WTC11 (cell line): ENCODE data around the gene IGFBP4. TPM values are rescaled to one million over a fixed set of nuclear protein-coding genes. Genes with fewer than 3 reads are reported as not detected.

Source experiments
- ATAC-seq: fragments of 200-7000 bp; cut with Tn5 transposase; 2 replicates; pipeline ENCODE4 v1.10.0; 2021; ENCODE audit warnings: mild to moderate bottlenecking, moderate library complexity
- CTCF ChIA-PET: fragments of 300-600 bp; sonication (Branson Sonifier 250); formaldehyde crosslinking; loops from one replicate; lab custom pipeline; 2021; ENCODE audit warnings: antibody characterized with exemption; lab: Charles Lee
- POLR2A ChIA-PET: fragments of 350-600 bp; sonication (Branson Sonifier 250); formaldehyde crosslinking; loops from one replicate; lab custom pipeline; 2021; ENCODE audit warnings: antibody characterized with exemption; lab: Charles Lee
- DNase-seq: peaks from one replicate; pipeline ENCODE4 v3.0.0; 2021; ENCODE audit warnings: low spot score
- H3K27ac Mint-ChIP-seq: 2 replicates; pipeline ENCODE4 v1.8.0; 2021; ENCODE audit warnings: mixed read lengths
- H3K27me3 Mint-ChIP-seq: 2 replicates; pipeline ENCODE4 v1.8.0; 2021; ENCODE audit warnings: low read depth, mild to moderate bottlenecking, moderate library complexity, mixed read lengths
- H3K36me3 Mint-ChIP-seq: 2 replicates; pipeline ENCODE4 v1.8.0; 2021; ENCODE audit warnings: mixed read lengths
- H3K4me1 Mint-ChIP-seq: 2 replicates; pipeline ENCODE4 v1.8.0; 2022; ENCODE audit warnings: mixed read lengths
- H3K4me3 Mint-ChIP-seq: 2 replicates; pipeline ENCODE4 v1.8.0; 2021; ENCODE audit warnings: mild to moderate bottlenecking, moderate library complexity, mixed read lengths
- H3K9me3 Mint-ChIP-seq: 2 replicates; pipeline ENCODE4 v1.8.0; 2021; ENCODE audit warnings: mixed read lengths
- CREB1 ChIP-seq: sonication (generic); formaldehyde crosslinking; IDR thresholded peaks from 2 replicates; pipeline ENCODE4 v1.8.0; 2023; ENCODE audit warnings: mild to moderate bottlenecking, missing genetic modification reagents
- ELF4 ChIP-seq: sonication (generic); formaldehyde crosslinking; IDR thresholded peaks from 2 replicates; pipeline ENCODE4 v1.8.1; 2022; ENCODE audit warnings: low read depth, mild to moderate bottlenecking, moderate library complexity, missing genetic modification reagents
- EMX1 ChIP-seq: fragments of 250-450 bp; sonication (Bioruptor Pico); IDR thresholded peaks from 2 replicates; pipeline ENCODE4 v1.8.0; 2021; ENCODE audit warnings: mild to moderate bottlenecking
- FOXK1 ChIP-seq: sonication (generic); formaldehyde crosslinking; IDR thresholded peaks from 2 replicates; pipeline ENCODE4 v1.8.0; 2022; ENCODE audit warnings: mild to moderate bottlenecking, moderate library complexity, missing genetic modification reagents
- GABPB1 ChIP-seq: sonication (generic); formaldehyde crosslinking; IDR thresholded peaks from 2 replicates; pipeline ENCODE4 v1.8.1; 2023; ENCODE audit warnings: mild to moderate bottlenecking, missing genetic modification reagents
- GTF2I ChIP-seq: fragments of 250-450 bp; sonication (Bioruptor Pico); conservative IDR thresholded peaks from 2 replicates; pipeline ENCODE4 v1.4.0; 2021; ENCODE audit warnings: mild to moderate bottlenecking
- HMGA2 ChIP-seq: fragments of 250-450 bp; sonication (Bioruptor Pico); IDR thresholded peaks from 2 replicates; pipeline ENCODE4 v1.4.0; 2021; ENCODE audit warnings: mild to moderate bottlenecking, moderate library complexity
- MXD4 ChIP-seq: fragments of 250-450 bp; sonication (Bioruptor Pico); IDR thresholded peaks from 2 replicates; pipeline ENCODE4 v1.8.0; 2021; ENCODE audit warnings: mild to moderate bottlenecking, moderate library complexity, borderline replicate concordance
- NR3C1 ChIP-seq: sonication (generic); formaldehyde crosslinking; conservative IDR thresholded peaks from 2 replicates; pipeline ENCODE4 v1.8.1; 2023; ENCODE audit warnings: low read depth, mild to moderate bottlenecking, missing genetic modification reagents
- TCF7 ChIP-seq: sonication (generic); formaldehyde crosslinking; IDR thresholded peaks from 2 replicates; pipeline ENCODE4 v1.8.0; 2022; ENCODE audit warnings: mild to moderate bottlenecking, low read depth, missing genetic modification reagents, moderate library complexity
- ZNF232 ChIP-seq: sonication (generic); formaldehyde crosslinking; IDR thresholded peaks from 2 replicates; pipeline ENCODE4 v1.8.0; 2022; ENCODE audit warnings: mild to moderate bottlenecking, missing genetic modification reagents
- ZNF263 ChIP-seq: sonication (generic); formaldehyde crosslinking; IDR thresholded peaks from 2 replicates; pipeline ENCODE4 v1.8.1; 2022; ENCODE audit warnings: low read depth, mild to moderate bottlenecking, moderate library complexity, missing genetic modification reagents
- ZNF317 ChIP-seq: sonication (generic); formaldehyde crosslinking; IDR thresholded peaks from 2 replicates; pipeline ENCODE4 v1.8.1; 2023; ENCODE audit warnings: low read depth, mild to moderate bottlenecking, moderate library complexity, missing genetic modification reagents, borderline replicate concordance
- ZNF396 ChIP-seq: fragments of 250-450 bp; sonication (Bioruptor Pico); IDR thresholded peaks from 2 replicates; pipeline ENCODE4 v1.8.0; 2021; ENCODE audit warnings: mild to moderate bottlenecking, moderate library complexity, borderline replicate concordance
- total RNA-seq: library from RNA; stranded (reverse); gene quantifications from 3 replicates; pipeline ENCODE4 v1.2.3, GENCODE V29; 2021
- TF ChIP-seq, protein P1 (sequence below): sonication (generic); formaldehyde crosslinking; IDR thresholded peaks from 2 replicates; pipeline ENCODE4 v1.8.1; 2022; ENCODE audit warnings: mild to moderate bottlenecking, missing genetic modification reagents, moderate library complexity, borderline replicate concordance
- TF ChIP-seq, protein P2 (sequence below): sonication (generic); formaldehyde crosslinking; IDR thresholded peaks from 2 replicates; pipeline ENCODE4 v1.8.0; 2022; ENCODE audit warnings: mild to moderate bottlenecking, missing genetic modification reagents
- TF ChIP-seq, protein P3 (sequence below): fragments of 250-450 bp; sonication (Bioruptor Pico); IDR thresholded peaks from 2 replicates; pipeline ENCODE4 v1.9.0; 2021; ENCODE audit warnings: moderate library complexity, mild to moderate bottlenecking, inconsistent platforms, borderline replicate concordance
- TF ChIP-seq, protein P4 (sequence below): sonication (generic); formaldehyde crosslinking; IDR thresholded peaks from 2 replicates; pipeline ENCODE4 v1.8.1; 2022; ENCODE audit warnings: missing genetic modification reagents, borderline replicate concordance
- TF ChIP-seq, protein P5 (sequence below): sonication (generic); formaldehyde crosslinking; IDR thresholded peaks from 2 replicates; pipeline ENCODE4 v1.8.1; 2023; ENCODE audit warnings: mild to moderate bottlenecking, missing genetic modification reagents
- TF ChIP-seq, protein P6 (sequence below): fragments of 250-450 bp; sonication (Bioruptor Pico); conservative IDR thresholded peaks from 2 replicates; pipeline ENCODE4 v1.9.0; 2021; ENCODE audit warnings: mild to moderate bottlenecking
- TF ChIP-seq, protein P7 (sequence below): sonication (generic); formaldehyde crosslinking; IDR thresholded peaks from 2 replicates; pipeline ENCODE4 v1.8.1; 2023; ENCODE audit warnings: mild to moderate bottlenecking, missing genetic modification reagents, moderate library complexity

The IGFBP4 gene
- total RNA-seq, 1 experiment from 2014 or later, result 172 TPM

DNA sequence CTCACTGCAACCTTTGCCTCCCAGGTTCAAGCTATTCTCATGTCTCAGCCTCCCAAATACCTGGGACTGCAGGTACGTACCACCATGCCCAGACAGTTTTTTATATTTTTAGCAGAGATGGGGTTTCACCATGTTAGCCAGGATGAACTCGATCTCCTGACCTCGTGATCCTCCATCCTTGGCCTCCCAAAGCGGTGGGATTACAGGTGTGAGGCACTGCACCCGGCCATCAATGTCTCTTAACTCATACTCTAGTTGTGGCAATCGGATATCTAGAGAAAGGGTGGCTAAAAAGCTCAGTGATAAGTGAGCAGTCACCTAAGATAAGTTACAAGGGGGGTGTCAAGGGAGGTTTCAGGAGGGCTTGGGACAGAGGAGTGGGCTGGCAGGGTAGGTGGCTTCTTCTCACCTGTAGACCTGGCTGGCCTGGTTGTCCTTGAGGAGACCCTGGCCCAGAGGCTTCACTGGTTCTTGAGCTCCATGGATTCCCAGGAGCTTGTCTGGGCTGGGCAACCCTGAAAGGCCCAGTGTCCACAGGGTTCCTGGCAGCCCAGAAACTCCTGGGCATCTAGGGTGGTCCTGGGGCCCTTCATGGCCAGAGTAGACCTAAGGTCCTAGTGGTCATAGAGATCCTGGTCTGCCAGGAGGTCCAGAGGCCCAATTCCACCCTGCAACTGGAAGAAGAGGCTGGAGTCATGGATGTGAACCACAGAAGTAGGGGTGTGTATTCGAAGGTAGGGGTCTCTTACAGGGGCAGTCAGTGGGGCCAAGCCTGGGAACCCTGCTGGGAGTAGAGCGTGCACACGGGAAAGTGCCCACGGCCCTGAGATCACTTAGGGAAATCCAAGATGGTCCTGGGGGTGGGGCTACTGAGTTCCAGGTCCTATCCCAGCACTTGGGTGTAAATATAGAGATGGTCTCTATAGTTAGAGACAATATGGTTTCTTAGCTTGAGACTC lies 12.7 kb upstream of the IGFBP4 start (continued):
- TF ChIP-seq ELF4 (CRISPR knock-in tag) (no peak), MXD4 (CRISPR knock-in tag) (no peak)

DNA sequence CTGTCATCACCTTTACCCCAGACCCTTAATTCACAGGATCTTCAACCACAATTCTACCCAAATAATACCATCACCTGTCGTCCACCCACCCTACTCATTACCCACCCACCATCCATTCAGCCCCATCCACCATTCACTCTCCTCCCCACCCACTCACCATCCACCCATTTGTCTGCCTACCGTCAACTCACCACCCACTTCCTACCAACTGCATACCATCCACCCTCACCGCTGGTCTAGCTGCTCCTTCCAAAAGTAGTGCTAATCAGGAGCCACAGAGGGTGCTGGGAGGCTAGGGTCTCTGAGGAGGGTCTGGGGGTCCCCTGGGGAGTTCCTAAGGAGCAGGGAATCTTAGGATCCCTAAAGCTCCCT lies 12.0 kb upstream of the IGFBP4 start:
- peaks cover 3% of the 10 kb centered on the region; the same call in 1 of the 2 replicates for H3K27me3 Mint-ChIP-seq
- CTCF ChIA-PET, result interaction anchor here (0.6 to 1.4 kb wide), 2 partner anchors 16 to 19 kb away, joined by 3 read pairs; no protein-coding TSS in a partner anchor
- POLR2A ChIA-PET, result interaction anchor here (0.5 kb wide), 1 partner anchor 96 kb away, joined by 4 read pairs; no protein-coding TSS in a partner anchor

DNA sequence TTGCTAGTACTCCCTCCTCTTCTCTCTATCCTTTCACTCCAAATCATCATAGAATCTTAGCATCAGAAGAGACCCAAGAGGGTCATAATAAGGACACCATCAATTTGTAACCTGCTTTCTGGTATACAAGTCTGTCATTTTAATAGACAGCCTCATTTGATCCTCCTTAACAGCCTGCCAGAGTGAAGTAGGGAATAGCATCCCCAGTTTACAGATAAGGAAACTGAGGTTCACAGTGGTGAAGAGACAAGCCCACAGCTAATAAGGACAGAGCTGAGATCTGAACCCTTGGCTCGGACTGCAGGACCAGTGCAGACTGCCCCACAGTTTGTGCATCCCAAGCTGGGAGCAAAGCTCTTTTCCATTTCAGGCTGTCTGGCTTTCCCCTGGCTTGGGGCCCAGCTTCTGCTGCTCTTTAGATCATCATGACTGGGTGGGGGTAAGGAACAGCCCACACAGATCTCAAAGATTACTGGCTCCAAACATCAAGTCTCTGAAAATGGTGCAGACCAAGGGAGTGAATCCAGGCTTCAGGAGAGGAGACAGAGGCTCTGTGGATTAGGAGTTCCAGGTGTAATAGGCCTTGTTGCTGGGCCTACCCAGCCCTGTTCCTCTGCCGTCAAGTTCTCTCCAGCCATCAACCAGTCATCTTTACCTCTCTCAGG lies 10.3 kb upstream of the IGFBP4 start:
- no peak for DNase-seq

More for the DNA sequence above, 12.0 kb upstream of the IGFBP4 start:
- TF ChIP-seq EMX1 (CRISPR knock-in tag) (no peak), CREB1 (CRISPR knock-in tag) (no peak), NR3C1 (CRISPR knock-in tag) (no peak), FOXK1 (no peak), GTF2I (CRISPR knock-in tag) (no peak)
- TF ChIP-seq, protein P1, sequence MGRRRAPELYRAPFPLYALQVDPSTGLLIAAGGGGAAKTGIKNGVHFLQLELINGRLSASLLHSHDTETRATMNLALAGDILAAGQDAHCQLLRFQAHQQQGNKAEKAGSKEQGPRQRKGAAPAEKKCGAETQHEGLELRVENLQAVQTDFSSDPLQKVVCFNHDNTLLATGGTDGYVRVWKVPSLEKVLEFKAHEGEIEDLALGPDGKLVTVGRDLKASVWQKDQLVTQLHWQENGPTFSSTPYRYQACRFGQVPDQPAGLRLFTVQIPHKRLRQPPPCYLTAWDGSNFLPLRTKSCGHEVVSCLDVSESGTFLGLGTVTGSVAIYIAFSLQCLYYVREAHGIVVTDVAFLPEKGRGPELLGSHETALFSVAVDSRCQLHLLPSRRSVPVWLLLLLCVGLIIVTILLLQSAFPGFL (CRISPR knock-in tag), result no peak
- TF ChIP-seq, protein P2, sequence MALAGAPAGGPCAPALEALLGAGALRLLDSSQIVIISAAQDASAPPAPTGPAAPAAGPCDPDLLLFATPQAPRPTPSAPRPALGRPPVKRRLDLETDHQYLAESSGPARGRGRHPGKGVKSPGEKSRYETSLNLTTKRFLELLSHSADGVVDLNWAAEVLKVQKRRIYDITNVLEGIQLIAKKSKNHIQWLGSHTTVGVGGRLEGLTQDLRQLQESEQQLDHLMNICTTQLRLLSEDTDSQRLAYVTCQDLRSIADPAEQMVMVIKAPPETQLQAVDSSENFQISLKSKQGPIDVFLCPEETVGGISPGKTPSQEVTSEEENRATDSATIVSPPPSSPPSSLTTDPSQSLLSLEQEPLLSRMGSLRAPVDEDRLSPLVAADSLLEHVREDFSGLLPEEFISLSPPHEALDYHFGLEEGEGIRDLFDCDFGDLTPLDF (CRISPR knock-in tag), result no peak
- TF ChIP-seq, protein P3, sequence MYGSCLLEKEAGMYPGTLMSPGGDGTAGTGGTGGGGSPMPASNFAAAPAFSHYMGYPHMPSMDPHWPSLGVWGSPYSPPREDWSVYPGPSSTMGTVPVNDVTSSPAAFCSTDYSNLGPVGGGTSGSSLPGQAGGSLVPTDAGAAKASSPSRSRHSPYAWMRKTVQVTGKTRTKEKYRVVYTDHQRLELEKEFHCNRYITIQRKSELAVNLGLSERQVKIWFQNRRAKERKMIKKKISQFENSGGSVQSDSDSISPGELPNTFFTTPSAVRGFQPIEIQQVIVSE (CRISPR knock-in tag), result no peak
- TF ChIP-seq, protein P4, sequence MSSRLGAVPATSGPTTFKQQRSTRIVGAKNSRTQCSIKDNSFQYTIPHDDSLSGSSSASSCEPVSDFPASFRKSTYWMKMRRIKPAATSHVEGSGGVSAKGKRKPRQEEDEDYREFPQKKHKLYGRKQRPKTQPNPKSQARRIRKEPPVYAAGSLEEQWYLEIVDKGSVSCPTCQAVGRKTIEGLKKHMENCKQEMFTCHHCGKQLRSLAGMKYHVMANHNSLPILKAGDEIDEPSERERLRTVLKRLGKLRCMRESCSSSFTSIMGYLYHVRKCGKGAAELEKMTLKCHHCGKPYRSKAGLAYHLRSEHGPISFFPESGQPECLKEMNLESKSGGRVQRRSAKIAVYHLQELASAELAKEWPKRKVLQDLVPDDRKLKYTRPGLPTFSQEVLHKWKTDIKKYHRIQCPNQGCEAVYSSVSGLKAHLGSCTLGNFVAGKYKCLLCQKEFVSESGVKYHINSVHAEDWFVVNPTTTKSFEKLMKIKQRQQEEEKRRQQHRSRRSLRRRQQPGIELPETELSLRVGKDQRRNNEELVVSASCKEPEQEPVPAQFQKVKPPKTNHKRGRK, result no peak
- Mint-ChIP-seq H3K9me3 (peaks cover 15% of the 10 kb centered on the region), H3K36me3 (peaks cover 5% of the 10 kb centered on the region; the same call in 1 of the 2 replicates), H3K4me3 (no peak overlapping the region), H3K27ac (no peak overlapping the region), H3K4me1 (peaks cover 10% of the 10 kb centered on the region)
- DNase-seq, result no peak
- ATAC-seq, result no peak

More for the DNA sequence above, 10.3 kb upstream of the IGFBP4 start:
- peaks cover 6% of the 10 kb centered on the region for H3K4me1 Mint-ChIP-seq
- POLR2A ChIA-PET, result no interaction called here
- TF ChIP-seq, protein P5, sequence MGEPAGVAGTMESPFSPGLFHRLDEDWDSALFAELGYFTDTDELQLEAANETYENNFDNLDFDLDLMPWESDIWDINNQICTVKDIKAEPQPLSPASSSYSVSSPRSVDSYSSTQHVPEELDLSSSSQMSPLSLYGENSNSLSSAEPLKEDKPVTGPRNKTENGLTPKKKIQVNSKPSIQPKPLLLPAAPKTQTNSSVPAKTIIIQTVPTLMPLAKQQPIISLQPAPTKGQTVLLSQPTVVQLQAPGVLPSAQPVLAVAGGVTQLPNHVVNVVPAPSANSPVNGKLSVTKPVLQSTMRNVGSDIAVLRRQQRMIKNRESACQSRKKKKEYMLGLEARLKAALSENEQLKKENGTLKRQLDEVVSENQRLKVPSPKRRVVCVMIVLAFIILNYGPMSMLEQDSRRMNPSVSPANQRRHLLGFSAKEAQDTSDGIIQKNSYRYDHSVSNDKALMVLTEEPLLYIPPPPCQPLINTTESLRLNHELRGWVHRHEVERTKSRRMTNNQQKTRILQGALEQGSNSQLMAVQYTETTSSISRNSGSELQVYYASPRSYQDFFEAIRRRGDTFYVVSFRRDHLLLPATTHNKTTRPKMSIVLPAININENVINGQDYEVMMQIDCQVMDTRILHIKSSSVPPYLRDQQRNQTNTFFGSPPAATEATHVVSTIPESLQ (CRISPR knock-in tag), result no peak
- TF ChIP-seq HMGA2, result no peak
- TF ChIP-seq GTF2I (CRISPR knock-in tag), result no peak
- no peak for TF ChIP-seq ZNF396
- TF ChIP-seq ZNF232 (CRISPR knock-in tag), result no peak
- TF ChIP-seq TCF7, result no peak
- TF ChIP-seq, protein P6, sequence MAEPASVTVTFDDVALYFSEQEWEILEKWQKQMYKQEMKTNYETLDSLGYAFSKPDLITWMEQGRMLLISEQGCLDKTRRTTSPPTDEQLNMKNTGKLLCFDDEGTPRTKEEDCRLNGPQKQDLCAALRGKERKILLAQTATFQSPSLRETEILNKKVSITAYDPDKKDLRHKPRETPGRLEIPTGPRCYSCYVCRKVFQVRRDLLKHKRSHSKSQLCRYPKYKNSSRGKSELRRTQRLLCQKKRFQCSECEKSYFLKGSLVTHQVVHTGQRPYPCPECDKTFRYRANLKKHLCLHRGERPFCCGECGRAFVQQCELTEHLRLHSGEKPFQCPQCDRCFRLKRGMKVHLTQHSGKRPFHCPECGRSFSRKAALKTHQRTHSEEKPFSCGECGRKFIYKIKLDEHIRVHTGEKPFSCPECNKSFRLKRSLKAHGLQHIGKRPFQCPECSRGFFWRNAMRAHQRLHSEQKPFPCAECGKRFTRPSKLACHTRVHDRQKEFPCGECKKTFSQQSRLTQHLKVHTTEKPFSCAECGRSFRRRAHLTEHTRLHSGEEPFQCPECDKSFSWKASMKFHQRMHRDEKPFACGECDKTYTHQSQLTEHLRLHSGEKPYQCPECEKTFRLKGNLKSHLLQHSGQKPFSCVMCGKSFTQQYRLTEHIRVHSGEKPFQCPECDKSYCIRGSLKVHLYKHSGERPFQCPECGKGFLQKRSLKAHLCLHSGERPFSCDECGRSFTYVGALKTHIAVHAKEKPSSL (CRISPR knock-in tag), result no peak
- no peak for TF ChIP-seq MXD4 (CRISPR knock-in tag)
- TF ChIP-seq, protein P7, sequence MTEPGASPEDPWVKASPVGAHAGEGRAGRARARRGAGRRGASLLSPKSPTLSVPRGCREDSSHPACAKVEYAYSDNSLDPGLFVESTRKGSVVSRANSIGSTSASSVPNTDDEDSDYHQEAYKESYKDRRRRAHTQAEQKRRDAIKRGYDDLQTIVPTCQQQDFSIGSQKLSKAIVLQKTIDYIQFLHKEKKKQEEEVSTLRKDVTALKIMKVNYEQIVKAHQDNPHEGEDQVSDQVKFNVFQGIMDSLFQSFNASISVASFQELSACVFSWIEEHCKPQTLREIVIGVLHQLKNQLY (CRISPR knock-in tag), result no peak
- no peak for TF ChIP-seq ZNF317 (CRISPR knock-in tag)
- TF ChIP-seq GABPB1 (CRISPR knock-in tag), result no peak
- TF ChIP-seq ZNF263 (CRISPR knock-in tag), result no peak
- CTCF ChIA-PET, result interaction anchor here (0.7 to 2.5 kb wide), 14 partner anchors 9 to 127 kb away, joined by 3 to 17 read pairs (median 3); partner anchors contain the start of genes IGFBP4 and TOP2A
- no peak overlapping the region for H3K4me3 Mint-ChIP-seq
- peaks cover 3% of the 10 kb centered on the region; the same call in 1 of the 2 replicates for H3K27me3 Mint-ChIP-seq
- peaks cover 12% of the 10 kb centered on the region for H3K9me3 Mint-ChIP-seq
- peaks cover 2% of the 10 kb centered on the region; the same call in 1 of the 2 replicates for H3K36me3 Mint-ChIP-seq
- H3K27ac Mint-ChIP-seq, result no peak overlapping the region
- no peak for ATAC-seq
